Stimulated activated CD4-positive, alpha-beta T cell treated with anti-CD3 and anti-CD28 coated beads, Interleukin-1b, Interleukin-23, amount 100 ng/mL, for 4 hours (primary cell): ENCODE results near the gene PLEKHB1.
A peak's percentile ranks its signal among the peaks of the same experiment; 100 is the strongest.

Source experiments
- DNase-seq, 2 donors: peaks; one replicate each; pipeline ENCODE4 v3.0.0-alpha.2; 2020; ENCODE audit warnings: low read depth in 2 of 2

The PLEKHB1 gene

GRCh38 chr11:73645972-73646631 is at the start of gene PLEKHB1:
PLEKHB1 (plus strand) TSS chr11:73646581; CDS start chr11:73646609, 28 bp downstream.
- no peak for DNase-seq

DNA sequence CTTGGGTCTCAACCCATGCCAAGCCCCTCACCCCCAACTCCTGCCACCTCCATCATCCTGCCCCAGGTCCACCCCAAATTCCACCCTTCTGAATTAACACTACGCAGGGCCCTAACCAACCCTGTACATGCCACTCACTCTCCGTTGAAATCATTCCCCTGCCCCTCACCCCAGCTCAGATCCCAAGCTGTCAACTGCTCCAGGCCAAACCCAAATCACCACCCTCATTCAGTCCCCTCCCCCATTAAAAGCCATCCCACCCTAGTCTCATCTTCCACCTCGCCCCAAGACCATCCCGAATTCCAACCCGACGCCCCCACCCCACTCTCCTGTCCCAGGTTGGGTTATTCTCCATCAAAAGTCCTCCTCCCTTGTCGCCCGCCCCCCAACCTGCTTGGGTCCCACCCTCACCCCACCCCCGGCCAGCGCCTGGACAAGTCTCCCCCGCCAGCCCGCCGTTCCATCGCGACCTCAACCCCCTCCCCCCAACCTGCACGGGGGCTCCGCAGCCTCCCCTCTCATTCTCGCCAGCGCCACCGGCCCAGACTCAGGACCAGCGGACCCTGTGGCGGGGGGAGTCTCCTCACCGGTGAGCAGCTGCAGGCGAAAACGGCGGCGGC is 48.9 kb upstream of the PLEKHB1 start:
- DNase-seq, result no peak

- peak; percentile 88 to 90 for DNase-seq
These were observed 48.2 kb upstream of the PLEKHB1 start, which contains the start of gene FAM168A for GRCh38 chr11:73597956-73598718. FAM168A (minus strand) TSS chr11:73598112; CDS start chr11:73468474, 129,638 bp downstream.

- DNase-seq, result no peak
These were observed 47.5 kb upstream of the PLEKHB1 start for GRCh38 chr11:73598719-73599379.

- DNase-seq, result no peak
These were observed 33.7 kb upstream of the PLEKHB1 start for GRCh38 chr11:73612601-73613140.

DNA sequence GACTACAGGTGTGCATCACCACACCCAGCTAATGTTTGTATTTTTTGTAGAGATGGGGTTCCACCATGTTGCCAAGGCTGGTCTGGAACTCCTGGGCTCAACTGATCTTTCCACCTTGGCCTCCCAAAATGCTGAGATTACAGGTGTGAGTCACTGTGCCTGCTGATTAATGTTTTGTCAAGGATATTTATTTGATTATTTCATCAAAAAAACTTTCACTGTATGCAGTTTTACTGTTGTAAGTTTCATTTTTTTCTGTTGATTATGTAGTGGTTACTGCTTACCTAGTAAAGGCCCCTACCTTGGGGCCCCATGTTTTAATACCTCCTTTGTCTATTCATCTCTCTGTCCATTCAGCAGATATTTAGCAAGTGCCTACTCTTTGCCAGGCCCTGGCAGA is 31.8 kb upstream of the PLEKHB1 start:
- DNase-seq, result no peak

- no peak for DNase-seq
These were observed 23.3 kb upstream of the PLEKHB1 start for GRCh38 chr11:73622926-73623593.

DNA sequence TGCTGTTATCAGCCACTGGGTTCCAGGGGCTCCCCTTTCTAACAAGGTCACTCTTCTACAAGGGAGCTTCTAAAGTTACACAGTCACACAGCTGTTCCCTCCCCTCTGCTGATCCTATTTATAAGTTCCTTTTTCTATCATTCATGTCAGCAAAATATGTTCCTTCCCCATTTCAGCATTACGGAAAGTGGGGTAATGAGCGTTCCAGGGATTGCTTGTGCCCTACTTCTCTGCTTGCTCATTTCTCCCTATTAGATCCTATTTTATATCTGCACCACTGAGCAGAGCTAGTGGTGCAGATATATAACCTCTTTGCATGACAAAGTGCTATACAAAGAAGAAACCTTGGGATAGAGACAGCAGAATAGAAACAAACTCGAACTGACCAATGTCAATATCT is 22.7 kb upstream of the PLEKHB1 start:
- DNase-seq, result no peak

GRCh38 chr11:73625696-73626318 is 20.6 kb upstream of the PLEKHB1 start:
- peak; percentile 55 to 65 for DNase-seq

GRCh38 chr11:73629907-73630306 is 16.5 kb upstream of the PLEKHB1 start:
- DNase-seq, result no peak

GRCh38 chr11:73632996-73633395 is 13.4 kb upstream of the PLEKHB1 start:
- DNase-seq, result no peak

GRCh38 chr11:73633999-73634398 is 12.4 kb upstream of the PLEKHB1 start:
- DNase-seq, result no peak

DNA sequence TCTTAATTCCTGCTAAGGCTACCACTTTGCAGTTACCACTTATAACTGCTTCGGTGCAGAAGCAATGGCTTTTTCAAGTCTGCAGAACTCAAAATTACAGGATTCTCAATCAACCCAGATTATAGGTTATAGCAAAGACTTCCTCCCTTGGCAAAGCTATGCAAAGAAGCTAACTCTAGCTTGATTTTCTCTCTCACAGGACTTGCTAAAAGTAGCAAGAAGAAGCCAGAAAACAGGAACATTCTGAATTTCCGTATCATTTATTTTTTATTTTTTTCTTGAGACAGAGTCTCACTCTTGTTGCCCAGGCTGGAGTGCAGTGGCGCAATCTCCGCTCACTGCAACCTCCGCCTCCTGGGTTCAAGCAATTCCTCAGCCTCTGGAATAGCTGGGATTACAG is 10.7 kb upstream of the PLEKHB1 start:
- no peak for DNase-seq

DNA sequence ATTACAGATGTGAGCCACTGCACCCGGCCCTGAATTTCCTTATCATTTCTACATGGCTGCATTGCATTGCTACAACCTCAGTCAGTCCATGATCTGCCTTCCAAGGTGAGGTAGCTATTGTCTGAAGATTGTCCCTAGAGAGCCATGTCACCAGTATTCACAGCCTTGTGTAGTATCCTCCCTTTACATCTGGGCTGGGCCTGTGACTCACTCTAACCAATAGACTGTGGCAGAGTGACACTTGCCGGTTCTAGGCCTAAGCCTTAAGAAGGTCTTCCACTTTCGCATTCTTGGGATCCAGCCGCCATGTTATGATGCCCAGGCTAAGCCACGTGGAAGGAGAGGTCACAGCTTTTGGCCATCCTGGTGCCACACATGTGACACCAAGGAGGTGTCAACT is 10.1 kb upstream of the PLEKHB1 start:
- no peak for DNase-seq

DNA sequence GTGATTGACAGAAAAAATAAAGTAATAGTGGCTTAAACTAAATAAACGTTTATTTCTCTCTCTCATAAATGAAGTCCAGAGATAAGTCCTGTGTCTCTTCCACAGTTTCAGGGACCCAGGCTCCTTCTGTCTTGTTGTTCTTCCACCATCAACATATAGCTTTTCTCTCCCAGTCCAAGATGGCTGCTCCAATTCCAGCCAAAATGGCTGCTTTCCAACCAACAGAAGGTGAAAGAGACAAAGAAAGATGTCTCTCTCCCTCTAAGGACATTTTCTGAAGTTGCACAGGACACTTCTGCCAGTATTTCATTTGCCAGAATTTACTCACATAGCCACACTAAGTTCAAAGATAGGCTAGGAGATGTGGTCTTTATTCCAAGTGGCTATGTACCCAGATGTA is 9.4 kb upstream of the PLEKHB1 start:
- no peak for DNase-seq

DNA sequence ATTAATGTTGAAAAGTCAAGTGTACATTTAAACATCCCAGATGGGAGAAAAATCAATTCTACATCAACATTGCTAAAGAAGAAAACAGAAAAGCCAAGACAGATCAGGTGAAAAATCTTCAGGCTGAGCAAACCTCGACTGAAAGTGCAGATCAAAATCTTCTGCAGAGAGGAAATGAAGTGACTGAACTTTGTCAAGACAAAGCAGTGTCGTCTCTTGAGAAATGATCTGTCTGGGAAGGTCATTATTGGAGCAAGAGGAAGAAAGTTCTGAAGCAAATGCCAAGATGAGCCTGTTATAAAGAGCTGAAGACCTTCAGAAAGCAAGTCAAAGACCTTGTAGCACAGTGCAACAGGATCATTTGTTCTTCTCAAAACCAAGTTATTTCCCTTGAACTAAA is 5.8 kb upstream of the PLEKHB1 start:
- no peak for DNase-seq

GRCh38 chr11:73641668-73642067 is 4.7 kb upstream of the PLEKHB1 start:
- no peak for DNase-seq

GRCh38 chr11:73645121-73645969 is 1.0 kb upstream of the PLEKHB1 start:
- DNase-seq, result no peak

GRCh38 chr11:73647459-73648100 is 1.2 kb downstream of the PLEKHB1 start:
- peak; percentile 81 to 88 for DNase-seq

DNA sequence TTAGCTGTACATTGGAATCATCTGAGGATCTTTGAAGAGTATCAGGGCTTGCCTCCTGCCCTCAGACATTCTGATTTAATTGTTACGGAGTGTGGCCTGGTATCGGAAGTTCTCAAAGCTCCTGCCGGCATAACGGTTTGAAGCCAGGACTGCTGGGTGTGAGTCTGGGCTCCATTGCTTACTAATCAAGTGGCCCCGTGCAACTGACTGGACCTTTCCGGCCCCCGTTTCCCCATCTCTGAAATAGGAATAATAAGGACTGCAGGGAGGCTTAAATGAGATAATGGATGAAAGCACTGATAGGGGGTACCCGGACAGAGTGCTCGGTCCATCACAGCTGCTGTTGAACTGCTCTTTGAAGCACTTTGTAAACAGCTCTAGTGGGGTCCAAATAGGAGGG is 1.7 kb downstream of the PLEKHB1 start:
- DNase-seq, result no peak
